ENCODE data around the gene PRR30.
"Not testable (repeated sequence)": the region's sequence is repeated elsewhere in the genome, so short reads cannot be mapped to it uniquely, and the experiment has no call there.

The PRR30 gene

DNA sequence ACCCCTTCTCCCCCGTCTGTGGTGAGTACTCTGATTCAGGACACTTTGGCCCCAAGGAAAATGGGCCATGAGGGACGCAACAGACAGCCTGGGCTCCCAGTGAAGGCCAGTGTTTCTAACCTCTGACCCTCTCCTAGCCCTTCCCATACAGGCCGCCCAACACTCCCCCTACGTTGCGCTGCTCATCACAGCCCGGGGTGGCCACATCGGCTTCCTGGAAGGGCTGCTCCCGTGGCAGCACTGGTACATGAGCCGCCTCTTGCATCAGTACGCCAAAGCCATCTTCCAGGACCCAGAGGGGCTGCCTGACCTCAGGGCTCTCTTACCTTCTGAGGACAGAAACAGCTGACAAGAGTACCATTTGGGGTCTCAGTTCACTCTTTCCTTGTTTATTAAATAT, 8.8 kb downstream of the PRR30 start:
- H3K4me3 ChIP-seq (ENCODE audit: low read depth, low read length) = no peak overlapping the region

DNA sequence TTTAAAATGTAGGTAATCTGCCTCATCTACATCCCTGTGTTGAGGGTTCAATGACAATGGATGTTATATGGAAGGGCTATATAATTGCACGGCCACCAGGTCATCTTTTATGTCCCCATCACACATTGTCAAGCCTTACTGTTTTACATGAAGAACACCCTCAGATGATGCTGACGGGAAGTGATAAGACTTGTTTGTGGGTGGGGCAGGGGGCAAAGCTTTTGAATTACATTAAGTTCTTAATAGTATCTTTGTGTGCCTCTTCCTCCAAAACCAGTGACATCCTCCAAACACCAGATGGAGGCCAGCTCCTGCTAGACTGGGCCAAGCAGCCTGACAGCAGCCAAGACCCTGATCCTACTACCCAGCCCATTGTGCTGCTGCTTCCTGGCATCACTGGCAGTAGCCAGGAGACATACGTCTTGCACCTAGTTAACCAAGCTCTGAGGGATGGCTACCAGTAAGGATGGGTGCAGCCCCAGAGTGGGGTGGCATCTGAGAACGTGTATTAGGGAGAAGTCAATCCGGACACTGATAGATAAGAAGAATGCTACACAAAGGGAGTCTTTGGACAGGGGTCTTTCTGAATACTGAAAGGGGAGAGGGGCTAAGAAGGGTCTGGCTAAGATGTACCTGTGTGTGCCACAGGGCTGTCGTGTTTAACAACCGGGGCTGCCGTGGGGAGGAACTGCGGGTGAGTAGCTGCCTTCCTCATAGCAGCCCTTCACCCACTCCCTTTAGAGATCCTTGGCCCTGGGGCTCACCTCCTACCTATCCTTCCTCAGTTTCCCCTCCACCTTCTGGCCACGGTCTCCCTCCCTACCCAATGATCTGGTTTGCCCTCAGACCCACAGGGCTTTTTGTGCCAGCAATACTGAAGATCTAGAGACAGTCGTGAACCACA, 10.3 kb downstream of the PRR30 start:
- H3K4me3 ChIP-seq (ENCODE audit: low read depth, low read length) = no peak overlapping the region

DNA sequence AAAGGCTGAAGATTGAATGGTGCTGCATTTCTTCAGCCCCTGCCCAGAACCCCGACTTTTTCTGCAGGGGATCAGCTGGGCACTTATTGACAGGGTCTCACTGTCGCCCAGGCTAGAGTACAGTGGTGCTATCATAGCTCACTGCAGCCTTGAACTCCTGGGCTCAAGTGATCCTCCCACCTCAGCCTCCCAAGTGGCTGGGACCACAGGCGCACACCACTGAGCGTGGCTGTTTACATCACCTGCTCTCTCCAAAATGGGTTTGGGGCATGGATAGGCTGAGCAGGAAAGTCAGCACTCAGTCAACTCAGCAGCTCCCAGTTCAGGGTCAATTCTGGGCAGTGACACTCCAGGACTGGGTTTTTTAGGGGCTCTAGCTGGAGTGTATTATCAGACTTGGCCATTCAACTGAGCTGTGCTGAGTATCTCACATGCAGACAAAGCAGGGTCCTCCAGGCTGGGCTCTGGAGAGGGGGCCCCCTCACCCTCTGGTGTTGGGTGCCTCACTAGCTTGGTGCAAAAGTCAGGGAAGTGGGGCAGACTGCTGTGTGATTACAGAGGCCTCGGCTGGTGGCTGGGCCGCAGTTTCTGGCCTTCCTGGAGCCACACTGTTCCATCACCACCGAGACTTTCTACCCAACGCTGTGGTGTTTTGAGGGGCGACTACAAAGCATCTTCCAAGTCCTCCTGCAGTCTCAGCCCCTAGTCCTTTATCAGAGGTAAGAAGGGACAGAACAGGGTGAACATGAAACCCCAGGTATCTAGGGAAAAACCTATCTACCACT, 11.1 kb downstream of the PRR30 start:
- H3K4me3 ChIP-seq (ENCODE audit: low read depth, low read length) = no peak overlapping the region

DNA sequence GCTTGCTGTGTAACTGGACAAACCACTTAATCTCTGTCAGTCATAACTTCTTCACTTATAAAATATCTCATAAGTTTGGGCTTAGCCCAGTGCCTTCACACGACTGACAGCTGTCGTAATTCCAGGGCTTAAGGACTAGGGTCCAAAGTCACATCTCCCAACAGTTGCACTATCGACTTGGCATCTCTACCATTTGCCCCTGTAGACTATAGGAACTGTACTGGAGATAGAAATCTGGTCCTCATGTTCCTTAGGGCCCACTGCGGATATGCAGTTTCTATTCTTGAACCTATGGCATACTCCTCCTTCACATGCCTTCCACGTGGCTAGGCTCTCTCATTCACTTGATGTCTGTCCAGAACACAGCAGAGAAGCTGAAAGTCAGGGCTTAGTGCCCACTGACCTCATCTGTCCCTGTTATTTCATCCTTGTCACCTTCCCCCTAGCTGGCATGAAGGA, 12.9 kb downstream of the PRR30 start:
- no peak overlapping the region for H3K4me3 ChIP-seq (ENCODE audit: low read depth, low read length)

DNA sequence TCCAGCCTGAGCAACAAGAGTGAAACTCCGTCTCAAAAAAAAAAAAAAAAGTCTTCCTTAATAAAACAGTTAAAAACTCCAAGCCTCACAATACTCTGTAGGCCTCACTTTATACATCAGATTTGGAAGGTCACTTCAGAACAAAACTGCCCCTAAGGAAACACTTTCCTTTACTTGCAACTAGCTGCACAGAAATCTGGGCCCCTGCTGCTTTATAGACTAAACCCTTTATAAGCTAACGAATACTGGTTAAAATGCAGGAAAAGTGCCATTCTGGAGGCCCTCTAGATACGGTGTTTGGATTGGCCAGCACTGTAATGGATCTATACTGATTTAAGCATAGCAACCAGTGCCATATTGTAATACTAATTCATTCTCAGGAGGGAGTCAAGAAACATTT, 14.1 kb downstream of the PRR30 start:
- no peak overlapping the region for H3K4me3 ChIP-seq (ENCODE audit: low read depth, low read length)

DNA sequence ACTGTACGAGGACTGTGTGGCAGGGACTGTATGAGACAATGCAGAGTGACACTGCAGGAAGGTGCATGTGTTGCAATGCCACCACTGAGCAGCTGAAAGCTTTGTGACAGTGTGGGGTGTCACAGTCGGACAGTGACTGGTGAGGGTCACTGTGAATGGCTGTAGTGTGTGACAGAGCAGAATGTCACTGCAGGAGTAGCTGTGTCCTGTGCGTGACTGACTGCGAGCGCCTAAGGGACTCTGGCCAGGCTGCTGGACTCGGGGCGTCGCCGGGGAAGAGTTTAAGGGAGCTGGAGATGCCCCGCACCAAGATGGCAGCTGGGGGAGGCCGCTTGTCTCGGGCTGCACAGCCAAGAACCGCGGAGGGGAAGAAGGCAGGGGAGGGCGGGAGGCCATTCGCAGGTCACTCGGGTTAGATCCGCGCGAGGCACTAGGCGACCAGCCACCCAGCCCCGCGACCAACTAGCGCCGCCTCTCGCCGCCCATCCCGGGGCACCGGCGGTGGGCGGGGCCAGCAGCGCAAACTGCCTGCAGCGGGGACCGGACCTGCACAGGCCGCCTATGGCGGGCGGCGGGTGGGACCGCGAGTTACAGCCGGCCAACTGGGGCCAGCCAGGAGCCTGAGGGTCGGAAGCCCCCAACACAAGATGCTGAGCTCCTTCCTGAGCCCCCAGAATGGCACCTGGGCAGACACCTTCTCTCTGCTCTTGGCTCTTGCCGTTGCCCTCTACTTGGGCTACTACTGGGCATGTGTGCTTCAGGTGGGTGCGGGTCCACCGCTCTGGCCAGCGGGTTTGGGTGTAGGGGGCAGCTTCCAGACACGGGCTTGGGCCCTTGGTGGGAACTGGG, 15.7 kb downstream of the PRR30 start, which contains the start of gene ABHD1:
Gene ABHD1, plus strand, starts transcription at position 514 of the 849 bp plus-strand sequence. Its CDS starts 134 bp downstream, at position 648.
- H3K4me3 ChIP-seq (ENCODE audit: low read depth, low read length) = peak within 1 kb of the TSS; percentile 67

DNA sequence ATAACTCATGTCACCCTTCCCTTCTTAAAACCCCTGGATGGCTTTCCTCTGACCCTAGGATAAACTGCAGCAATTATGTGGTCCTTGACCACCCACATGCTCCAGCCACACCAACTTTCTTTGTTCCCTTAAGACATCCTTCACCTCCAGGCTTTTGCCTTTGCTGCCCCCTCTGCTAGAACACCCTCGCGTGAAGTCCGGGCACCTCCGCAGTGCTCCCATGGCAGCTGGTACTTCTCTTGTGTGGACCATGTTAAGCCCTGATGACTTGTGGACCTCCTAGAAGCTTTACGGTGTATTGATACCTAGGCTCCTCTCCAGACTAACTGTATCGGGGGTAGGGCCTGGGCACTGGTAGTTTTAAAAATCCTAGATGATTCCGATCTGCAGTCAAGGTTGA, 16.4 kb downstream of the PRR30 start:
- no peak overlapping the region for H3K4me3 ChIP-seq (ENCODE audit: low read depth, low read length)

DNA sequence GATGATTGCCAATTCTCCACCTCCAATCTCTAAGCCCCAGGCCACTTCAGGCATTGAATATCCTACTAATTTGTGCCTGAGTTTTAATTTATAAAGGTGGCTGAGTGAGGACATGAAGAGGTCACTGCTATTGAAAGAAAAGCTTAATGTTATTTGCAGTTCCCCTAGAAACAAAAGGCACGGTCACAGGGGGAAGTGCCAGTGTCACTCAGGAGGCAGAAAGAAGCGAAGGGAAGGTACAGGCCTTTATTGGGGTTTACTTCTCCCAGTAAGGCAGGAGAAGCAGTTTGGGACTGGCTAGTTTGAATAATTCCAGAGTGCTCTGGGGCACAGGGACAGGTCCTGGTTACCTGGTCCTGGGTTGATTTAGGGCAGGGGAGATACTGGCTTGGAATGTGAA, 17.3 kb downstream of the PRR30 start:
- no peak overlapping the region for H3K4me3 ChIP-seq (ENCODE audit: low read depth, low read length)

DNA sequence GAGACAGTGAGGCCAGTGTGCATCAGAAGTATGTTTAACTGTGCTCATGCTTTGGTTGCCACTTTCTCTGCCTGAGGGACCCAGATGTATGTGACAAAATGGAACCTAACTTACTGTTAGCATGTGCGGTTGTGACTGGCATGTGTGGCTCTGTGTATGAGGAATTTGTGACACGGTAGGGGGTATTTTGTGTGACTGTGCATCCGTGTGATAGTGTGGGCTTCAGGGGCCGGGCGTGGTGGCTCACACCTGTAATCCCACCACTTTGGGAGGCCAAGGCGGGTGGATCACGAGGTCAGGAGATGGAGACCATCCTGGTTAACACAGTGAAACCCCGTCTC, 19.9 kb downstream of the PRR30 start:
- H3K4me3 ChIP-seq (ENCODE audit: low read depth, low read length) = peak overlapping the region; percentile 30

DNA sequence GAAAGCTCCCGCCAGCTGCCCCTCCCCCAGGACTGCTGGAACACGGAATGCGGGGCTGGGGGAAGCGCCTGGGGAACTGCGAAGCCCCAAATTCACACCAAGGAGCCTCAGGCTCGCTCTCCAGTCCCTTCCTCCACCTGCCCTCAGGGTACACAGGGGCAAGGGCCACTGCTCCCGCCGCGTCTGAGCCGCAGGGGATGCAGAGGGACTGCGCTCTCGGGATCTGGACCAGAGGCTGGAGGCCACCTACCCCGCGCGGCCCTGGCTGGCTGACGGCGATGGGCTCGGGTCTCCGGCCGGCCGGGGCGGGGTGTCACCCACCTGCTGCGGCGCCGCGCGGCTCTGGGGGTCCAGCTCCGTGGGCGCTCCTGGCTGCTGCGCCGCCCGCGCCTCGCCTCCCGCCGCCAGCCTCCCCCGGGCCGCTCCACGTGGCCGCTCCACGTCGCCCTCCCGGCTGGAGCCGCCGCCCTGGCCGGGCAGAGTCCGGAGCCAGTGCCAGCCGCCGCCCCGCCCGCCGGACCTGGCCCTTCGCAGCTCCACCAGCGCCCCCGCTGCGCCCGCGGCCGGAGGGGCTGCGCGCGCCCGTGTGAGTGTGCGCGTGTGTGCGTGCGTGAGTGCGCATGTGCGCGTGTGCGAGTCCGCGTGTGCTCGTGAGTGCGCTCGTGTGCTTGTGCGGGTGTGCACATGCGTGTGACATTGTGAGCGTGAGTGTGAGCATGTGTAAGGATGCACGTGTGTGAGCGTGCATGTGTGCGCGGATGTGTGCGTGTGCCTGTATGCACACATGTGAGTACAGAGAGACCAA, 20.5 kb downstream of the PRR30 start, which contains the start of gene CGREF1:
Gene CGREF1, minus strand, starts transcription at position 604 of the 805 bp plus-strand sequence. CDS start 14,762 bp downstream, outside the sequence.
- peak within 1 kb of the TSS; percentile 35 for H3K4me3 ChIP-seq (ENCODE audit: low read depth, low read length)

DNA sequence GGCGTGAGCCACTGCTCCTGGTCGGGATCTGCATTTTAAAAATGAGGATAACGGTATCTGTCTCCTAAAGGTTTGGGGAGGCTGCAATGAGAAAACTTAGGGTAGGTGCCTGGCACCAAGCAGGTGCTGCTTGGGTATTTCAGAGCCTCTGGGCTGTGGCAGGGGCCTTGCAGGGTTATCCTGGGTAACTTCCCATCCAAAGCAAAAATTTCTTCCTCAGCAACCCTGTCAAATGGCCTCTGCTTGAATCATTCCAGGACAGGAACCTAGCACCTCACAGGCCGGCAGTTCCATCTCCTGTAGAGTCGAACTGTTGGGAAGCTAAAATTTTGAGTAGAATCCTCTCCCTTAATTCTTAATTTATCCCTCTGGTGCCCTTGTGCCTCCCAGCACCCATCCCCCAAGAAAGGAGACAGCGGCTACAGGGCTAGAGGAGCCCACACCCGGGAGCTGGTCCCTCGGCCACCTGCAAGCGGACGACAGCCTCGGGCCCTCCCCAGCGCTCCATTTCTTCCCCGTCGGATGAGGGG, 21.1 kb downstream of the PRR30 start:
- no peak overlapping the region for H3K4me3 ChIP-seq (ENCODE audit: low read depth, low read length)

DNA sequence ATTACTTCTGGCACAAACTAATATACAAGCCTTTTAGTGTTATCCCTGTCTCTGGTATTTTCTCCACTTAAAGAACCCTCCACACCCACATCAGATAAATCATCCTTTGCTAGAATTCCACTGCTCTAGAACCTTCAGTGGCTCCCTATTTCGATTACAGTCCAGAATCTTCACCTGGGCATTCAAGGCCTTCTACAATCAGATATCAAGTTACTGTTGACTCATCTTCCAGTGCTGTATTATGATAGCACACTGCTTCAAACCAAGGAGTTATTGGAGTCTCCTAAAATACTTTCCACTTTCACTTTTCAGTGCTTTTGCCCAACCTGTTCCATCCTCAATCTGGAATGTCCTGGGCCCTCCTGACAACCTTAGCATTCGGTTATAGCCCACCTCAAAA, 23.7 kb downstream of the PRR30 start:
- H3K4me3 ChIP-seq (ENCODE audit: low read depth, low read length) = no peak overlapping the region

DNA sequence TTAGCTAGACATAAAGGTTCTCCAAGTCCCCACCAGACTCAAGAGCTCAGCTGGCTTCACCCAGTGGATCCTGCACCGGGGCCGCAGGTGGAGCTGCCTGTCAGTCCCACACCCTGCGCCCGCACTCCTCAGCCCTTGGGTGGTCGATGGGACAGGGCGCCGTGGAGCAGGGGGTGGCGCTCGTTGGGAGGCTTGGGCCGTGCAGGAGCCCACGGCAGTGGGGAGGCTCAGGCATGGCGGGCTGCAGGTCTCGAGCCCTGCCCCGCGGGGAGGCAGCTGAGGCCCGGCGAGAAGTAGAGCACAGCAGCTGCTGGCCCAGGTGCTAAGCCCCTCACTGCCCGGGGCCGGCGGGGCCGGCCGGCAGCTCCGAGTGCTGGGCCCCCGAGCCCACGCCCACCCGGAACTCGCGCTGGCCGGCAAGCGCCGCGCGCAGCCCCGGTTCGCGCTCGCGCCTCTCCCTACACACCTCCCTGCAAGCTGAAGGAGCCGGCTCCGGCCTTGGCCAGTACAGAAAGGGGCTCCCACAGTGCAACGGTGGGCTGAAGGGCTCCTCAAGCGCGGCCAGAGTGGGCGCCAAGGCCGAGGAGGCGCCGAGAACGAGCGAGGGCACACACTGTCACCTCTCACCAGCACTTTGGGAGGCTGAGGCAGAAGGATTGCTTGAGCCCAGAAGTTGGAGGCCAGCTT, 27.7 kb downstream of the PRR30 start:
- not testable (repeated sequence) for H3K4me3 ChIP-seq (ENCODE audit: low read depth, low read length)

DNA sequence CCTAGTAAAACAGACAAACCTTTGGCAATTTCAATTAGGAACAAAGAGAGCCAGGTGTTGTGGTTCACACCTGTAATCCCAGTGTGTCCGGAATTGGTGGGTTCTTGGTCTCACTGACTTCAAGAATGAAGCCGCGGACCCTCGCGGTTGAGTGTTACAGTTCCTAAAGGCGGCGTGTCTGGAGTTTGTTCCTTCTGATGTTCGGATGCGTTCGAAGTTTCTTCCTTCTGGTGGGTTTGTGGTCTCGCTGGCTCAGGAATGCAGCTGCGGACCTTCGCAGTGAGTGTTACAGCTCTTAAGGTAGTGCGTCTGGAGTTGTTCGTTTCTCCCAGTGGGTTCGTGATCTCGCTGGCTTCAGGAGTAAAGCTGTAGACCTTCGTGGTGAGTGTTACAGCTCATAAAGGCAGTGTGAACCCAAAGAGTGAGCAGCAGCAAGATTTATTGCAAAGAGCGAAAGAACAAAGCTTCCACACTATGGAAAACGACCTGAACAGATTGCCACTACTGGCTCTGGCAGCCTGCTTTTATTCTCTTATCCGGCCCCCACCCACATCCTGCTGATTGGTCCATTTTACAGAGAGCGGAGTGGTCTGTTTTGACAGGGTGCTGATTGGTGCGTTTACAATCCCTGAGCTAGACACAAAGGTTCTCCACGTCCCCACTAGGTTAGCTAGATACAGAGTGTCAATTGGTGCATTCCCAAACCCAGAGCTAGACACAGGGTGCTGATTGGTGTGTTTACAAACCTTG, 28.4 kb downstream of the PRR30 start:
- H3K4me3 ChIP-seq (ENCODE audit: low read depth, low read length) = not testable (repeated sequence)

DNA sequence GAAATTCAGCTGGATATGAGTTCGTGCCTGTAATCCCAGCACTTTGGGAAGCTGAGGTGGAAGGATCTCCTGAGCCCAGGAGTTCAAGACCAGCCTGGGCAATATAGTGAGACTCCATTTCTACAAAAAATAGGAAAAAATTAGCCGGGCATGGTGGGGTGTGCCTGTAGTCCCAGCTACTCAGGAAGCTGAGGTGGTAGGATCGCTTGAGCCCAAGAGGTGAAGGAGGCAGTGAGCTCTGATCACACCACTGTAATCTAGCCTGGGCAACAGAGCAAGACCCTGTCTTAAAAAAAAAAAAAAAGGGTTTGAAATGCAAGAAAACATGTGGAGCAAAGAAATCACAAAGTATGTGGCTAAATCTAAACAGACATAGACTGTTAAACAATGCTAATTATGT, 30.1 kb downstream of the PRR30 start:
- no peak overlapping the region for H3K4me3 ChIP-seq (ENCODE audit: low read depth, low read length)

DNA sequence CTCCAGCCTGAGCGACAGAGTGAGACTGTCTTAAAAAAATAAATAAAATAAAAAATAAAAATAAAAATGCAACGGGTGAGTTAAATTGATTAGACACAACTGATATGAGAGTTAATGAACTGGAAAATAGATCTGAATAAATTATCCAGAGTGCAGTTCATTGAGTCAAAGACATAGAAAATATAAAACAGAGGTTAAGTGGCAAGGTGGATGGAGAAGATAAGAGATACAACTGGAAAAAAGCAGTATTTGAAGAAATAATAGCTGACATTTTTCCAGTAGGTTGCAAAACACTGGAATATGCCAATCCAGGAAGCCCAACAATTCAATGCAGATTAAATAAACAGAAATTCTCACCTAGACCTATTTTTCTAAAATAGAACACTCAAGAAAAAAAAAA, 31.0 kb downstream of the PRR30 start:
- H3K4me3 ChIP-seq (ENCODE audit: low read depth, low read length) = no peak overlapping the region

DNA sequence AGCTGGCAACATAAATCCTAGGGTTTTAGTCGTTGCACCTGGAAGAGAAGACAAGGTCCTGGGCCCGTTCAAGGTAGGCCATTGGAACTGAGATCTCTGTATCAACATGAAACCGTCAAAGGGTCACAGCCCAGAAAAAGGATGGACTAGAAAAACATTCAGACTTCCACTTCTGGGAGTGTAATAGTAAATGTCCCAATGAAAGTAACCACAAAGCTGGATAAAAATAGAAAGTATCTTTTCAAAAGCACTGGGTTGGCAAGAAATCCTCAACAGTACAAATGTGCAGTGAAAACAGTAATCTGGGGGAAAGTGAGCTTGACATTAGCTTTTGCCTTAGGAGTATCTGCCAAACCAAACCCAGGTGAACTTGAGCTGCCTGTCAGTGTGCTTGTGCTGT, 33.2 kb downstream of the PRR30 start:
- H3K4me3 ChIP-seq (ENCODE audit: low read depth, low read length) = no peak overlapping the region

DNA sequence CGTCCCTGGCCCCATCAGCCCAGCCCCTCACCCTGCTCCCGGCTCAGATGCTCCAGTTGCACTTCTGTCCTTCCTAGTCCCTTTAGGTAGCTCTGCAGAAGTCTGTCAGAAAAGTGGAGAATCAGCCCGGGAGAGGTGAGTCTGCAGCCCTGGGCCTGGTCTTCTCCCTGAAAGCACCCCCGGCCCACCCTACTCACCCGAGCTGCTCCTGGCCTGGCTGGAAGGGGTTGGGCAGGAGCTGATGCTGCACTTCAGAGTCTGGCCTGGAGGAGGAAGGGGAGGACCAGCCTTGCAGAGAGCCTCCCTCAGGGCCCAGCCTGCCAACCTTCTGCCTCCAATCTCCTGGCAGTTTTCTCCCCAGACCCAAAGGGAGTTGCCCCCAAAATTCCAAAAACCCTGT, 36.9 kb downstream of the PRR30 start:
- H3K4me3 ChIP-seq (ENCODE audit: low read depth, low read length) = no peak overlapping the region

DNA sequence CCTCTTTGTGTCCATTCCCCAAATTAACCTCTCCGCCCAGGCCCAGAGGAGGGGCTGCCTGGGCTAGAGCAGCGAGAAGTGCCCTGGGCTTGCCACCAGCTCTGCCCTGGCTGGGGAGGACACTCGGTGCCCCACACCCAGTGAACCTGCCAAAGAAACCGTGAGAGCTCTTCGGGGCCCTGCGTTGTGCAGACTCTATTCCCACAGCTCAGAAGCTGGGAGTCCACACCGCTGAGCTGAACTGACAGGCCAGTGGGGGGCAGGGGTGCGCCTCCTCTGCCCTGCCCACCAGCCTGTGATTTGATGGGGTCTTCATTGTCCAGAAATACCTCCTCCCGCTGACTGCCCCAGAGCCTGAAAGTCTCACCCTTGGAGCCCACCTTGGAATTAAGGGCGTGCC, 39.2 kb downstream of the PRR30 start:
- no peak overlapping the region for H3K4me3 ChIP-seq (ENCODE audit: low read depth, low read length)
